Measurements from ENCODE around the gene RELN. TPM values are rescaled to one million over a fixed set of nuclear protein-coding genes. Genes with fewer than 3 reads are reported as not detected.

Gene RELN
- total RNA-seq, 1 experiment from 2014 or later = 0.10 TPM

- Histone ChIP-seq H3K4me3 (ENCODE audit: low read depth in 2 of 2, low read length in 2 of 2) (no peak overlapping the region), H3K9me3 (ENCODE audit: control insufficient read depth, insufficient read depth, low read depth, low read length) (no peaks in the 10 kb centered on the region), H3K4me1 (ENCODE audit: control insufficient read depth, insufficient read depth, low read length) (no peaks in the 10 kb centered on the region), H3K27me3 (ENCODE audit: control insufficient read depth, insufficient read depth, low read length) (no peaks in the 10 kb centered on the region), H3K27ac (ENCODE audit: low read length) (no peak overlapping the region), H3K36me3 (ENCODE audit: control insufficient read depth, insufficient read depth, low read length) (no peaks in the 10 kb centered on the region)
- ChIA-PET POLR2A (interaction anchor here (0.6 kb wide), 1 partner anchor 96 kb away, joined by 6 read pairs; no protein-coding TSS in a partner anchor), CTCF (no interaction called here)
- DNase-seq (ENCODE audit: low read depth, low spot score) (no peak), ATAC-seq (no peak)
- in situ Hi-C loops (cut with HindIII; ENCODE audit: low pct_unique_long_range_greater_than_20kb, low sequenced_read_pairs) = no loop called here
- intact Hi-C loops (cut with micrococcal nuclease; ENCODE audit: unreplicated experiment) = no loop called here
- TF ChIP-seq, protein P1, sequence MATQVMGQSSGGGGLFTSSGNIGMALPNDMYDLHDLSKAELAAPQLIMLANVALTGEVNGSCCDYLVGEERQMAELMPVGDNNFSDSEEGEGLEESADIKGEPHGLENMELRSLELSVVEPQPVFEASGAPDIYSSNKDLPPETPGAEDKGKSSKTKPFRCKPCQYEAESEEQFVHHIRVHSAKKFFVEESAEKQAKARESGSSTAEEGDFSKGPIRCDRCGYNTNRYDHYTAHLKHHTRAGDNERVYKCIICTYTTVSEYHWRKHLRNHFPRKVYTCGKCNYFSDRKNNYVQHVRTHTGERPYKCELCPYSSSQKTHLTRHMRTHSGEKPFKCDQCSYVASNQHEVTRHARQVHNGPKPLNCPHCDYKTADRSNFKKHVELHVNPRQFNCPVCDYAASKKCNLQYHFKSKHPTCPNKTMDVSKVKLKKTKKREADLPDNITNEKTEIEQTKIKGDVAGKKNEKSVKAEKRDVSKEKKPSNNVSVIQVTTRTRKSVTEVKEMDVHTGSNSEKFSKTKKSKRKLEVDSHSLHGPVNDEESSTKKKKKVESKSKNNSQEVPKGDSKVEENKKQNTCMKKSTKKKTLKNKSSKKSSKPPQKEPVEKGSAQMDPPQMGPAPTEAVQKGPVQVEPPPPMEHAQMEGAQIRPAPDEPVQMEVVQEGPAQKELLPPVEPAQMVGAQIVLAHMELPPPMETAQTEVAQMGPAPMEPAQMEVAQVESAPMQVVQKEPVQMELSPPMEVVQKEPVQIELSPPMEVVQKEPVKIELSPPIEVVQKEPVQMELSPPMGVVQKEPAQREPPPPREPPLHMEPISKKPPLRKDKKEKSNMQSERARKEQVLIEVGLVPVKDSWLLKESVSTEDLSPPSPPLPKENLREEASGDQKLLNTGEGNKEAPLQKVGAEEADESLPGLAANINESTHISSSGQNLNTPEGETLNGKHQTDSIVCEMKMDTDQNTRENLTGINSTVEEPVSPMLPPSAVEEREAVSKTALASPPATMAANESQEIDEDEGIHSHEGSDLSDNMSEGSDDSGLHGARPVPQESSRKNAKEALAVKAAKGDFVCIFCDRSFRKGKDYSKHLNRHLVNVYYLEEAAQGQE (IDR thresholded peaks at IDR 0.05; ENCODE audit: insufficient read depth in 1 of 2, low read depth in 2 of 2, low read length in 1 of 2) = no peak
- BruUV-seq (replicated peaks) = no TSS peak
These were observed 40.3 kb upstream of the RELN start for GRCh38 chr7:104029765-104030164.

DNA sequence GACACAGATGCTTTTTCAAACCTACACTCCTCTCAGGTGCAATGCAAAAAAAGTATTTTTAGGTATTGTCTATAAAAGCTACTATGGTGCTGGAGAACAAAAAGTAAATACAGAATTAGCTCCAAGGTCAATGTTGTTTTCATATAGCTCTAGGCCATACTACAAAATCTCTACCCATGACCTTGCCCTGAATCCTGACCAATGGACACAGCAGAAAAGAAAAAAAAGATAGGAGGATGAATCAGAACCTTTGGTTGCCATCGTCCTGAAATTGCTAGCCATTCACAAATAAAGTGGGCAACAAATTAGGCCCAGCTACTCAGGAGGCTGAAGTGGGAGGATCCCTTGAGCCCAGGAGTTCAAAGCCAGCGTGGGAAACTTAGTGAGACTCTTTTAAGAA is 35.2 kb upstream of the RELN start:
- CTCF ChIA-PET = no interaction called here
- intact Hi-C loops (cut with micrococcal nuclease; ENCODE audit: unreplicated experiment) = no loop called here
- Histone ChIP-seq H3K27ac (ENCODE audit: low read length) (no peak overlapping the region), H3K9me3 (ENCODE audit: control insufficient read depth, insufficient read depth, low read depth, low read length) (no peaks in the 10 kb centered on the region), H3K36me3 (ENCODE audit: control insufficient read depth, insufficient read depth, low read length) (no peaks in the 10 kb centered on the region), H3K27me3 (ENCODE audit: control insufficient read depth, insufficient read depth, low read length) (no peaks in the 10 kb centered on the region), H3K4me3 (ENCODE audit: low read depth in 2 of 2, low read length in 2 of 2) (no peak overlapping the region), H3K4me1 (ENCODE audit: control insufficient read depth, insufficient read depth, low read length) (no peaks in the 10 kb centered on the region)
- no peak for DNase-seq (ENCODE audit: low read depth, low spot score)
- BruUV-seq (replicated peaks) = no TSS peak
- TF ChIP-seq POLR2AphosphoS5 (IDR thresholded peaks at IDR 0.05; ENCODE audit: low read depth, low read length) = no peak
- TF ChIP-seq, protein P2, sequence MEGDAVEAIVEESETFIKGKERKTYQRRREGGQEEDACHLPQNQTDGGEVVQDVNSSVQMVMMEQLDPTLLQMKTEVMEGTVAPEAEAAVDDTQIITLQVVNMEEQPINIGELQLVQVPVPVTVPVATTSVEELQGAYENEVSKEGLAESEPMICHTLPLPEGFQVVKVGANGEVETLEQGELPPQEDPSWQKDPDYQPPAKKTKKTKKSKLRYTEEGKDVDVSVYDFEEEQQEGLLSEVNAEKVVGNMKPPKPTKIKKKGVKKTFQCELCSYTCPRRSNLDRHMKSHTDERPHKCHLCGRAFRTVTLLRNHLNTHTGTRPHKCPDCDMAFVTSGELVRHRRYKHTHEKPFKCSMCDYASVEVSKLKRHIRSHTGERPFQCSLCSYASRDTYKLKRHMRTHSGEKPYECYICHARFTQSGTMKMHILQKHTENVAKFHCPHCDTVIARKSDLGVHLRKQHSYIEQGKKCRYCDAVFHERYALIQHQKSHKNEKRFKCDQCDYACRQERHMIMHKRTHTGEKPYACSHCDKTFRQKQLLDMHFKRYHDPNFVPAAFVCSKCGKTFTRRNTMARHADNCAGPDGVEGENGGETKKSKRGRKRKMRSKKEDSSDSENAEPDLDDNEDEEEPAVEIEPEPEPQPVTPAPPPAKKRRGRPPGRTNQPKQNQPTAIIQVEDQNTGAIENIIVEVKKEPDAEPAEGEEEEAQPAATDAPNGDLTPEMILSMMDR (IDR thresholded peaks at IDR 0.05) = no peak
- TF ChIP-seq SIN3A (IDR thresholded peaks at IDR 0.05; ENCODE audit: borderline replicate concordance, insufficient read depth, low read depth, low read length) = no peak
- TF ChIP-seq, protein P1 (IDR thresholded peaks at IDR 0.05; ENCODE audit: insufficient read depth in 1 of 2, low read depth in 2 of 2, low read length in 1 of 2) = no peak
- TF ChIP-seq TCF7L2 (IDR thresholded peaks at IDR 0.05; ENCODE audit: low read depth, low read length) = no peak
- ATAC-seq = no peak
- in situ Hi-C loops (cut with HindIII; ENCODE audit: low pct_unique_long_range_greater_than_20kb, low sequenced_read_pairs) = no loop called here
- POLR2A ChIA-PET = no interaction called here

Data from Panc1 (cell line).